HG02870 (cell line): Measurements from ENCODE around the gene CFAP46.
"Not testable (repeated sequence)": the region's sequence is repeated elsewhere in the genome, so short reads cannot be mapped to it uniquely, and the experiment has no call there.

Experiments used
- ATAC-seq: cut with Tn5 transposase; IDR thresholded peaks from one replicate; pipeline ENCODE4 v1.9.1; 2021; ENCODE audit warnings: mild to moderate bottlenecking, moderate library complexity; ENCODE audit not compliant: unreplicated experiment

Gene CFAP46

GRCh38 chr10:132945125-132945893, 2.9 kb upstream of the CFAP46 start:
- no peak for ATAC-seq

DNA sequence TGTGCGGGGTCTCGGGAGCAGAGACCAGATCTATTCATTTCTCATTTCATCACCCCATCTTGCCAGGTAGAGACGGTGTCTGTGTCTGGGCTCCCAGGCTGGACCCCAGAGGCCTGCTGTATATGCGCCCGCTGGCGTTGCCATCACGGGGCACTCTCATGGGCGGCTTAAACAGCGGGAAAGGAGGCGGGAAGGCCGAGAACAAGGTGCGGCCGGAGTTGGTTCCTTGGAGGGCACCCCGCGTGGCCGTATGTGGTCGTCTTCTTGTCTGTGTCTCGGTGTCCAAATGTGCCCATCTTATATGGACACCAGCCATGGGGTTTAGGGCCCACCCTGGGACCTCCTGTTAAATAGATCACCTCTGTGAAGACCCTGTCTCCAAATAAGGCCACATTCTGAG, 2.1 kb upstream of the CFAP46 start:
- no peak for ATAC-seq

- no peak for ATAC-seq
These were observed 1.5 kb upstream of the CFAP46 start for GRCh38 chr10:132943791-132944404.

DNA sequence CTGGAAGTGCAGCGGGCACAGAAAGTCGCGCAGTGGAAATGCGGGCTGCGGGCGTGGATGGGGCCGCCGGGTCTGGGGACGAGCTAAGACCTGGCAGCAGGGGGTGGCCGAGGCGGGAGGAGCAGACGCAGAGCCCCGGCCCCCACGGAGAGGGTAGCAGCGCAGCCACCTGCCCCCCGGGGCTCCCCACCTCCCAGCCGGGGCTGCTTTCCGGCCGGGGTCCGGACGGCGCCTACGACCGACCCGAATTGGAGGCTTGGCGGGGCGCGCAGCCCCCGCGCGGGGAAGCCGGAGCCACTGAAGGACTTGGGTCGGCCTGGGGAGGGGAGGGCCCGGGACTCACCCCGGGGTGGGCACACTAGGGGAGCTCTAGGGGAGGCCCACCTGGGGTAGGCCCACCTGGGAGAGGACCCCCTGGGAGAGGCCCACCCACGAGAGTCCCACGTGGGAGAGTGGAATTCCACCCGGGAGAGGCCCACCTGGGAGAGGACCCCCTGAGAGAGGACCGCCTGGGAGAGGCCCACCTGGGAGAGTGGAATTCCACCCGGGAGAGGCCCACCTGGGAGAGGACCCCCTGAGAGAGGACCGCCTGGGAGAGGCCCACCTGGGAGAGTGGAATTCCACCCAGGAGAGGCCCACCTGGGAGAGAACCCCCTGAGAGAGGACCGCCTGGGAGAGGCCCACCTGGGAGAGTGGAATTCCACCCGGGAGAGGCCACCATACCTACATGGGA, 854 bp upstream of the CFAP46 start:
- ATAC-seq = no peak

GRCh38 chr10:132941640-132942051, 724 bp downstream of the CFAP46 start:
- ATAC-seq = no peak

- ATAC-seq = no peak
These were observed 1.4 kb downstream of the CFAP46 start for GRCh38 chr10:132940791-132941465.

- peak; percentile 61 for ATAC-seq
These were observed 2.2 kb downstream of the CFAP46 start for GRCh38 chr10:132939957-132940790.

DNA sequence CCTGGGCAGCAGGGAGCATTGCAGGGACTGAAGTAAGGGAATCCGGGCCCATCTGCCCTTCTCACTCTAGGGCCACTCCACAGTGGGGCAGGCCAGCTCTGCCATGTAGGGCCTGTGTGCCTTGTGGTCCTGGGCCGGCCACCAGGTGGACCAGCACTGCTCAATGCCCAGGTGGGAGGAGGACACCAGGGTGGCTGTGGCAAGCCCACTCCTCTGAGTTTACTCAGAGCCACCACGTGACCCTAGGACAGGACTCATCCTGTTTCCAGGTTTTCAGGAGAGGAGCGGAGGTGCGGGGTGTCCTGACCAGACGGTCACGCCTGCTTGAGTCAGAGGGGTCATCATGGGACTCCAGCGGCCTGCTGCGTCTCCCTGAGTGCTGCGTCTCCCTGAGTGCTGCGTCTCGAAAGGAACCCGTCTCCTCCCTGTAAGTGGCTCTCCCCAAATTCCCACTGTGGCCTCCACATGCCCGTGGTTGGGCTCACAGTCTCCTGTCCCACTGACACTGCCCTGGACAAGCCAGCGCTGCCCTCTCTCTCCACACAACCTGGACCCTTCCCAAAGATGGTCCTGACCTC, 2.9 kb downstream of the CFAP46 start:
- no peak for ATAC-seq

DNA sequence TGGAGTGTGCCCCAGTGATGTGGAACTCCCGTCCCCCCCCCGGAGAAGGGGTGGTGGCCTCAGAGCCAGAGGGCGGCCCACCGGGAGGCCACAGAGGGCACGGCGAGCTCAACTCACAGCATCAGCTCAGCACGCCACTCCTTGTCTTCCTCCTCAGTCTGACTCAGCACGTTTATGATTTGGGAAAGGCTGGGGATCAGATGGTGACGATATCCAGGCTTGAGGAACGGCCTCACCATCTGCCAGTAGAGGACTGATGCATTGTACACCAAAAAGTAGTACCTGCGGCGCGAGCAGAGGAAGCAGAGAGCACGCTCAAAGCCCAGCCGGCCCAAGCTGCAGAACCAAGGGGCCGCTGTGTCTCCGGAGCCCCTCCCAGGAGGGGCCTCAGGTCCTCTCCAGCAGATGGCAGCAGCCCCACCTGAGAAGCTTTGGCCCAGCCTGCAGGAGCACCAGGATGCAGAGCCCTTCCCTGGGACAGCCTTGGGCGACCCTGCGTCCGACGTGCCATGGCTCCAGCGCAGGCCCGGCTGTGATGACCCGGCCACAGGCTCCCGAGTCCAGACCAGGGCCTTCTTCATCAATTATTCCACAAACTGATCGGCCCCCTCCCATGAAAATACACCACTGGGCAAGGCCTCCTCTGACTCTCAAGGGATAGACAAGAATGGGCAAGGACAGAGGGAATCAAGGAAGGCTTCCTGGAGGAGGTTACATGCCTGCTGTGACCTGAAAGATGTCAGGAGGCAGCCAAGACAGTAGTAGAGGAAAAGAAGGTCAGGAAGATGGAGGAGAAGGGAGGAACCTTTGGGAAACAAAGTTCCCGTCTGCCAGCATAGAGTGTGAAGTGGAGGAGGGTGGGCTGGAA, 3.7 kb downstream of the CFAP46 start:
- no peak for ATAC-seq

- no peak for ATAC-seq
These were observed 4.5 kb downstream of the CFAP46 start for GRCh38 chr10:132937861-132938260.

GRCh38 chr10:132934953-132935352, 7.4 kb downstream of the CFAP46 start:
- ATAC-seq = no peak

DNA sequence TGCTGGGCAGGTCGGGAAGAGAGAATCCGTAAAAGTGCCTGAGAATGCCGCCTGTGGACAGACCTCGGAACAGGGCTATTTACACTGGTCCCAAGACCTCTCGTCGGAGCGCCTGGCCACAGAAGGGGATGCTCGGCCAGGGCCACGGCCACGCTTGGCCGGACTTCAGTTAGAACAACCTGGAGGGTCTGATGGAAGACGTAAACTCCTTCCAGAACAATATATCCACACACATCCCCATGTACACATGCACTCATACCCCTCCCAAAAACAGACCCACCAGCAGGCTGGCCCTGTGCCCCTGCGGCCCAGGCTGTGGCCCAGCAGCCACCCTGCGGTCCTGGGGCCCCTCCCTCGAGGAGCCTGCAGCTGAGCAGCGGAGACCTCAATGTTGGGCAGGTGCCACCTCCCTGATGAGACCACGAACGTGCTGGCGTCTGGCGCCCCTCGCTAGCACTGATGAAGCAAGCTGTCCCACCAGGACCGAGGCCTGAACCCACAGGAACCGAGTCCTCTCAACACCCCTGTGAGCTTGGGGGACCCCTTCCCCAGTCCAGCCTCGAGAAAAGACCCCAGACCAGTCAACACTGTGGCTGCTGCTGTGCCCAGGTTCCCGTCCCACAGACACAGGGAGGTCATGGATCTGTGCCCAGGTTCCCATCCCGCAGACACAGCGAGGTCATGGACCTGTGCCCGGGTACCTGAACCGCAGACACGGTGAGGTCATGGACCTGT, 8.9 kb downstream of the CFAP46 start:
- ATAC-seq = no peak

- ATAC-seq = no peak
These were observed 9.7 kb downstream of the CFAP46 start for GRCh38 chr10:132932461-132933307.

DNA sequence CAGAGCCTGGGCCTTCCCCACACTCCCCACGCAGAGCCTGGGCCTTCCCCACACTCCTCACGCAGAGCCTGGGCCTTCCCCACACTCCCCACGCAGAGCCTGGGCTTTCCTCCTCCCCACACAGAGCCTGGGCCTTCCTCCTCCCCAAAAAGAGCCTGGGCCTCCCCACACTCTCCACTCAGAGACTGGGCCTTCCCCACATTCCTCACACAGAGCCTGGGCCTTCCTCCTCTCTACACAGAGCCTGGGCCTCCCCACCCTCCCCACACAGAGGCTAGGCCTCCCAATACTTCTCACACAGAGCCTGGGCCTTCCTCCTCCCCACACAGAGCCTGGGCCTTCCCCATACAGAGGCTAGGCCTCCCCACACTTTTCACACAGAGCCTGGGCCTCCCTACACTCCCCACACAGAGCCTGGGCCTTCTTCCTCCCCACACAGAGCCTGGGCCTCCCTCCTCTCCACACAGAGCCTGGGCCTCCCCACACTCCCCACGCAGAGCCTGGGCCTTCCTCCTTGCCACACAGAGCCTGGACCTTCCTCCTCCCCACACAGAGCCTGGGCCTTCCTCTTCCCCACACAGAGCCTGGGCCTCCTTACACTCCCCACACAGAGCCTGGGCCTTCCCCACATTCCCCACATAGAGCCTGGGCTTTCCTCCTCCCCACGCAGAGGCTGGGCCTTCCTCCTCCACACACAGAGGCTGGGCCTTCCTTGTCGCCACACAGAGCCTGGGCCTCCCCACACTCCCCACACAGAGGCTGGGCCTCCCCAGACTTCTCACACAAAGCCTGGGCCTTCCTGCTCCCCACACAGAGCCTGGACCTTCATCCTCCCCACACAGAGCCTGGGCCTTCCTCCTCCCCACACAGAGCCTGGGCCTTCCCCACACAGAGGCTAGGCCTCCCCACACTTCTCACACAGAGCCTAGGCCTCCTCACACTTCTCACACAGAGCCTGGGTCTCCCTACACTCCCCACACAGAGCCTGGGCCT, 10.8 kb downstream of the CFAP46 start:
- not testable (repeated sequence) for ATAC-seq

DNA sequence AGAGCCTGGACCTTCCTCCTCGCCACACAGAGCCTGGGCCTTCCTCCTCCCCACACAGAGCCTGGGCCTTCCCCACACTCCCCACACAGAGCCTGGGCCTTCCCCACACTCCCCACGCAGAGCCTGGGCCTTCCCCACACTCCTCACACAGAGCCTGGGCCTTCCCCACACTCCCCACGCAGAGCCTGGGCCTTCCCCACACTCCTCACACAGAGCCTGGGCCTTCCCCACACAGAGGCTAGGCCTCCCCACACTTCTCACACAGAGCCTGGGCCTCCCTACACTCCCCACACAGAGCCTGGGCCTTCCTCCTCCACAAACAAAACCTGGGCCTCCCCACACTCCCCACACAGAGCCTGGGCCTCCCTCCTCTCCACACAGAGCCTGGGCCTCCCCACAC, 11.7 kb downstream of the CFAP46 start:
- not testable (repeated sequence) for ATAC-seq

GRCh38 chr10:132929953-132930548, 12.3 kb downstream of the CFAP46 start:
- no peak for ATAC-seq
